Thyroid gland (tissue), 4 donors: Measurements from ENCODE around the gene AKR1A1. TPM values are rescaled to one million over a fixed set of nuclear protein-coding genes. Genes with fewer than 3 reads are reported as not detected.

Experiments used
- DNase-seq, 2 donors: peaks; one replicate each; pipeline ENCODE4 v3.0.0-alpha.2; 2019
- H3K27ac ChIP-seq, 3 donors: fragments of 200-600 bp; sonication (generic); 1 replicate in 2 of 3; 2 replicates in 1 of 3; pipeline ENCODE4 v1.5.1; 2016 to 2019; ENCODE audit warnings: mild to moderate bottlenecking in 1 of 3, moderate library complexity in 1 of 3
- H3K27me3 ChIP-seq: fragments of 200-600 bp; sonication (generic); one replicate; pipeline ENCODE4 v1.5.1; 2019
- H3K36me3 ChIP-seq, 2 donors: fragments of 200-600 bp; sonication (generic); one replicate each; pipeline ENCODE4 v1.5.1; 2016 to 2019
- H3K4me1 ChIP-seq, 2 donors: fragments of 200-600 bp; sonication (generic); one replicate each; pipeline ENCODE4 v1.5.1; 2017 to 2019
- H3K4me3 ChIP-seq, 3 donors: fragments of 200-600 bp; sonication (generic); replicated peaks in 1 of 3; 1 replicate in 2 of 3; 2 replicates in 1 of 3; pipeline ENCODE4 v1.5.1; 2016; ENCODE audit warnings: mild to moderate bottlenecking in 1 of 3
- H3K9me3 ChIP-seq: fragments of 200-600 bp; sonication (generic); one replicate; pipeline ENCODE4 v1.5.1; 2017
- POLR2A ChIP-seq, 2 donors: fragments of 450-650 bp; IDR thresholded peaks; one replicate each; pipeline ENCODE4 v1.6.1; 2017; ENCODE audit warnings: antibody characterized with exemption in 2 of 2, mild to moderate bottlenecking in 2 of 2, moderate library complexity in 1 of 2
- WGBS, 2 donors: methylation state at CpG; one replicate each; pipeline ENCODE4 v1.1.5; 2017; 5-methylcytosine and 5-hydroxymethylcytosine counted together
- intact Hi-C: fragments of 100-400 bp; cut with DNase I; formaldehyde crosslinking; loops from one replicate; pipeline ENCODE4 v1.15.1; 2023
- total RNA-seq, 4 donors: library from RNA; depleted of rRNA; stranded (reverse); fragments of >200 nt; gene quantifications; one replicate each; pipeline ENCODE4 v1.2.3, GENCODE V29; 2016
- TF ChIP-seq, protein P1 (sequence below), 6 experiments: fragments of 200-600 bp in 3 of 6; fragments of 450-650 bp in 3 of 6; sonication (generic) in 3 of 6; IDR thresholded peaks; one replicate each; pipeline ENCODE4 v1.5.1; 2016 to 2019; ENCODE audit warnings: antibody characterized with exemption in 6 of 6, mild to moderate bottlenecking in 2 of 6, inconsistent platforms in 1 of 6, moderate library complexity in 1 of 6

AKR1A1 gene
- total RNA-seq, 4 donors from 2014 or later: 67.5 to 143 (median 127) TPM

DNA sequence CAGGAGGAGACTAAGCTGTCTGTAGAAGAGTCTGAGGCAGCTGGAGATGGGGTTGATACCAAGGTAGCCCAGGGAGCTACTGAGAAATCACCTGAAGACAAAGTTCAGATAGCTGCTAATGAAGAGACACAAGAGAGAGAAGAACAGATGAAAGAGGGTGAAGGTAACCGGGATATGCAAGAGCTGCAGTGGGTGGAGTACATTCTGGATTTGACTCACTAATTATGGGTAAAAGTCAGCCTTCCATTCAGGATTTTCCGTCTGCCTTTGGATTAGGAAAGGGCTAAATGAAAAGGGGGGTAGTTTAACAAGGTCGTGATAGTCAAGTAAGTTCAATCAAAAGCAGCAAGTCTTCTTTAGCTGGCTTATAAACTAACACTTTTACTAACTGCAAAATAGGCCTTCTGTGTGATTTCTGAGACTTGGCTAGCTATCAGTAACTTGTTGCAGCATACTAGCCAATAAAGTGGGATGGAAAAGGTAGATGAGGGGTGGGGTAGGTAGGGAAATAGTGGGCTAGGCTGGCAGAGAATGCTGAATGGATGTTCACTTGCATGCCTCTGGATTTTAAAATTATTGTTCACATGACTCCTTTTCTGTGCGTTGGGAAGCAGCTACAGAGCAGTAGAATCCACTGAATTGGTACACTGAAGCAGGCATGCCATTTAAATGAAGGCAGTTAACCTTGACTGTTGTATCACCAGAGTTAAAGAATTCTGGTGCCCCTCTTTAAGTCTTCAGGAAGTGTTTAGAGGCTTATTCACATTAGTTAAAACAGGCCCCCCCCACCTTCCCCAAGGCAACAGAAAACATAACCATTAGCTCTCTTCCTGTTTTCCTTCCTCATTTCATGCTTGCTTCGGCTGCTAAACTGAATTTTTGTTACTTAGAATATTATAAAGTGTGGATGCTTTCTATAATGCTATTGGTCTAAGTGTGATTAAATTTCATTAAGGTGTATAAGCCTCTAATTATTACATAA lies 57.8 kb downstream of the AKR1A1 start:
- no peak overlapping the region for H3K4me3 ChIP-seq
- TF ChIP-seq, protein P1, sequence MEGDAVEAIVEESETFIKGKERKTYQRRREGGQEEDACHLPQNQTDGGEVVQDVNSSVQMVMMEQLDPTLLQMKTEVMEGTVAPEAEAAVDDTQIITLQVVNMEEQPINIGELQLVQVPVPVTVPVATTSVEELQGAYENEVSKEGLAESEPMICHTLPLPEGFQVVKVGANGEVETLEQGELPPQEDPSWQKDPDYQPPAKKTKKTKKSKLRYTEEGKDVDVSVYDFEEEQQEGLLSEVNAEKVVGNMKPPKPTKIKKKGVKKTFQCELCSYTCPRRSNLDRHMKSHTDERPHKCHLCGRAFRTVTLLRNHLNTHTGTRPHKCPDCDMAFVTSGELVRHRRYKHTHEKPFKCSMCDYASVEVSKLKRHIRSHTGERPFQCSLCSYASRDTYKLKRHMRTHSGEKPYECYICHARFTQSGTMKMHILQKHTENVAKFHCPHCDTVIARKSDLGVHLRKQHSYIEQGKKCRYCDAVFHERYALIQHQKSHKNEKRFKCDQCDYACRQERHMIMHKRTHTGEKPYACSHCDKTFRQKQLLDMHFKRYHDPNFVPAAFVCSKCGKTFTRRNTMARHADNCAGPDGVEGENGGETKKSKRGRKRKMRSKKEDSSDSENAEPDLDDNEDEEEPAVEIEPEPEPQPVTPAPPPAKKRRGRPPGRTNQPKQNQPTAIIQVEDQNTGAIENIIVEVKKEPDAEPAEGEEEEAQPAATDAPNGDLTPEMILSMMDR (IDR thresholded peaks at IDR 0.05): no peak
- TF ChIP-seq POLR2A (IDR thresholded peaks at IDR 0.05): no peak
- H3K36me3 ChIP-seq: peaks cover 0 to 12% of the 10 kb centered on the region in 2 donors
- no peaks in the 10 kb centered on the region for H3K9me3 ChIP-seq
- H3K27ac ChIP-seq: no peak overlapping the region
- WGBS, 2 donors: 83 to 85% methylated on average over 5 of the region's 5 CpGs
- H3K27me3 ChIP-seq: no peaks in the 10 kb centered on the region
- no peaks in the 10 kb centered on the region for H3K4me1 ChIP-seq
- intact Hi-C loops: no loop called here
- DNase-seq: no peak

DNA sequence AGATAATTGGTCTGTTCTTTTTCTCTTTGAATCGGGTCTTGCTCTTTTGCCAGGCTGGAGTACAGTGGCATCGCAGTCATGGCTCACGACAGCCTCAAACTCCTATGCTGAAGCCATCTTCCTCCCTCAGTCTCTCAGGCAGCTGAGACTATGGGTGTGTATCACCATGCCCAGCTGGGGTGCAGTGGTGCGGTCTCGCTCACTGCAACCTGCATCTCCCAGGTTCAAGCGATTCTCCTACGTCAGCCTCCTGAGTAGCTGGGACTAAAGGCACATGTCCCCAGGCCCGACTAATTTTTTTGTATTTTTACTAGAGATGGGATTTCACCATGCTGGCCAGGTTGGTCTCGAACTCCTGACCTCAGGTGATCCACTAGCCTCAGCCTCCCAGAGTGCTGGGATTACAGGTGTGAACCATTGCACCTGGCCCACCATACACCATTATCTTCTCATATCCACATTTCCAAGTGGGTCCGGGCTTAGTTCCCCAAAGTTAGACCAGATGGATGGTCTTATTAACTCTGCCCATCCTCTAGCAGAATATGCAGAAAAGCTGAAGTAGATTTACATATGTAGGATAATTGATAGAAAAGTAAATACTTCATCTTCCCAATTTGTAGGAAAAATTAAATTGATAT lies 60.1 kb downstream of the AKR1A1 start:
- H3K36me3 ChIP-seq: peaks cover 10 to 23% of the 10 kb centered on the region in 2 donors
- WGBS, 2 donors: 94 to 98% methylated on average over 10 of the region's 10 CpGs
- DNase-seq: no peak

DNA sequence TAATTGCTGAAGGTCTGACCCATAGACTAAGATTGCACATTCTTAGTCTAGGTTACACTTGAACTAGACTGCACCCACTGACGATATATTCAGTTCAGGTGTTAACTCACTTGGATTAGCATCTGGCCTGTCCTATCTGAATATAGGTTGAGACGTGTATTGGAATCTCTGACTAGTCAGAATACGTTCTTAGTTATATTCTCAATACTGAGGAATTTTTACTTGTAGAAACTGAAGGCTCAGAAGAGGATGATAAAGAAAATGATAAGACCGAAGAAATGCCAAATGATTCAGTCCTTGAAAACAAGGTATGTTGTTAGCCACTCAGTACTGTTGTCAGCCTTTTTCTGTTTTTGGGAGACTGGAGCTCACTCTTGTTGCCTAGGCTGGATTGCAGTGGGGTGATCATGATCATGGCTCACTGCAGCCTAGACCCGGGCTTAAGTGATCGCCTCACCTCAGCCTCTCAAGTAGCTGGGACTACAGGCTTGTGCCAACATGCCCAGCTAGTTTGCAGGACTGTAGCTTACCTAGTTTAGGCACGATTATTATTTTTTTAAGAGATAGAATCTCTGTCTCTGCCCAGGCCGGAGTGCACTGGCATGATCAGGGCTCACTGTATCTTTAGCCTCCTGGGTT lies 62.4 kb downstream of the AKR1A1 start:
- no peaks in the 10 kb centered on the region for H3K9me3 ChIP-seq
- TF ChIP-seq, protein P1 (IDR thresholded peaks at IDR 0.05): no peak
- TF ChIP-seq POLR2A (IDR thresholded peaks at IDR 0.05): no peak
- H3K4me3 ChIP-seq: no peak overlapping the region
- H3K27ac ChIP-seq: peak overlapping the region in 1 of 3 donors; percentile 15
- H3K27me3 ChIP-seq: no peaks in the 10 kb centered on the region
- H3K4me1 ChIP-seq: no peaks in the 10 kb centered on the region
- H3K36me3 ChIP-seq: peaks cover 32 to 45% of the 10 kb centered on the region in 2 donors
- intact Hi-C loops: no loop called here
- DNase-seq: peak in 1 of 2 donors; percentile 42
- WGBS, 2 donors: 65 to 77% methylated on average over 8 of the region's 8 CpGs

More for the DNA sequence above, 60.1 kb downstream of the AKR1A1 start:
- intact Hi-C loops: no loop called here
- Histone ChIP-seq H3K4me3 (no peak overlapping the region), H3K9me3 (no peaks in the 10 kb centered on the region), H3K27ac (no peak overlapping the region), H3K4me1 (no peaks in the 10 kb centered on the region), H3K27me3 (no peaks in the 10 kb centered on the region)
- TF ChIP-seq, protein P1 (IDR thresholded peaks at IDR 0.05): no peak
- TF ChIP-seq POLR2A (IDR thresholded peaks at IDR 0.05): no peak

DNA sequence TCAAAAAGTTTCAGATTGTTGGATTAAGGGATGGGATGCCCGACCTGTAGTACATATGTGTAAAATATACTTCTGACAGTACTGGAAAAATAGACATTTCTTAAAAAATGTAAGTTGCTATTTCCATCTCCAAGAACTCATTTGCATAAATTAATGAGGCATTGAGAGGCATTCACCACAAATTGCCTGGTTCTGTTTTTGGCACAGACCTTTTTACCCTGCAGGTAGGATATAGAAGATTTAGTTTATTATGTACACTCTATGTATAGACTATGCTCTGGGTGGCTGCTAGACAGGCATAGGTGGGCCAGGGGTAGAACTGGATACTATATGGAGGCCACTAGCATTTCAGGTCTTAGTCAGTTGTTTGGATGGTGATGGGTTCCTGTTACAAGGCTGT lies 65.3 kb downstream of the AKR1A1 start:
- TF ChIP-seq, protein P1 (IDR thresholded peaks at IDR 0.05): no peak
- TF ChIP-seq POLR2A (IDR thresholded peaks at IDR 0.05): no peak
- H3K27me3 ChIP-seq: no peaks in the 10 kb centered on the region
- no peak for DNase-seq
- no peaks in the 10 kb centered on the region for H3K9me3 ChIP-seq
- peaks cover 0 to 5% of the 10 kb centered on the region in 2 donors for H3K4me1 ChIP-seq
- no peak overlapping the region for H3K27ac ChIP-seq
- H3K4me3 ChIP-seq: no peak overlapping the region
- intact Hi-C loops: no loop called here
- H3K36me3 ChIP-seq: peaks cover 32 to 40% of the 10 kb centered on the region in 2 donors
- WGBS, 2 donors: 96 to 98% methylated on average over 1 of the region's 1 CpG
